Vagina (tissue), 2 donors: ENCODE data around the gene PRKACG. TPM values are rescaled to one million over a fixed set of nuclear protein-coding genes. Genes with fewer than 3 reads are reported as not detected.
A peak's percentile ranks its signal among the peaks of the same experiment; 100 is the strongest.

ENCODE experiments used
- DNase-seq, 2 donors: peaks; one replicate each; pipeline ENCODE4 v3.0.0-alpha.2; 2017; ENCODE audit errors: extremely low spot score in 2 of 2
- H3K27ac ChIP-seq: fragments of 200-600 bp; sonication (generic); one replicate; pipeline ENCODE4 v1.5.1; 2019
- H3K27me3 ChIP-seq: fragments of 200-600 bp; sonication (generic); one replicate; pipeline ENCODE4 v1.5.1; 2019
- H3K36me3 ChIP-seq, 2 donors: fragments of 200-600 bp; sonication (generic); one replicate each; pipeline ENCODE4 v1.5.1; 2017 to 2019
- H3K4me1 ChIP-seq: fragments of 200-600 bp; sonication (generic); one replicate; pipeline ENCODE4 v1.5.1; 2019
- H3K4me3 ChIP-seq, 2 donors: fragments of 200-600 bp; sonication (generic); 1 replicate in 1 of 2; 2 replicates in 1 of 2; pipeline ENCODE4 v1.5.1; 2016 to 2019
- H3K9me3 ChIP-seq: fragments of 200-600 bp; sonication (generic); one replicate; pipeline ENCODE4 v1.5.1; 2019
- POLR2A ChIP-seq, 2 donors: fragments of 450-650 bp; IDR thresholded peaks; one replicate each; pipeline ENCODE4 v1.6.1; 2017; ENCODE audit warnings: antibody characterized with exemption in 2 of 2, mild to moderate bottlenecking in 2 of 2, moderate library complexity in 2 of 2
- POLR2AphosphoS5 ChIP-seq, 2 donors: sonication (generic); formaldehyde crosslinking; IDR thresholded peaks; one replicate each; pipeline ENCODE4 v1.9.0; 2017; ENCODE audit warnings: antibody characterized with exemption in 2 of 2, mild to moderate bottlenecking in 2 of 2, low read depth in 1 of 2; ENCODE audit not compliant: insufficient read depth in 1 of 2
- intact Hi-C: fragments of 100-400 bp; cut with DNase I; formaldehyde crosslinking; loops from one replicate; pipeline ENCODE4 v1.15.1; 2023
- total RNA-seq: library from RNA; depleted of rRNA; stranded (reverse); fragments of >200 nt; gene quantifications from one replicate; pipeline ENCODE4 v1.2.3, GENCODE V29; 2016
- TF ChIP-seq, protein P1 (sequence below), 3 experiments: fragments of 450-650 bp in 2 of 3; fragments of 200-600 bp in 1 of 3; sonication (generic) in 1 of 3; IDR thresholded peaks; one replicate each; pipeline ENCODE4 v1.5.1; 2017 to 2019; ENCODE audit warnings: antibody characterized with exemption in 3 of 3, mild to moderate bottlenecking in 2 of 3, moderate library complexity in 2 of 3

The PRKACG gene
- total RNA-seq, 1 donor from 2014 or later = not detected

- Histone ChIP-seq H3K27ac (no peak overlapping the region), H3K9me3 (no peaks in the 10 kb centered on the region), H3K4me3 (no peak overlapping the region), H3K4me1 (no peaks in the 10 kb centered on the region), H3K27me3 (no peaks in the 10 kb centered on the region), H3K36me3 (no peaks in the 10 kb centered on the region)
- DNase-seq = no peak
- intact Hi-C loops = loop anchor here (10.0 kb wide), 1 partner anchor 415 kb away; no protein-coding TSS in a partner anchor
- TF ChIP-seq, protein P1, sequence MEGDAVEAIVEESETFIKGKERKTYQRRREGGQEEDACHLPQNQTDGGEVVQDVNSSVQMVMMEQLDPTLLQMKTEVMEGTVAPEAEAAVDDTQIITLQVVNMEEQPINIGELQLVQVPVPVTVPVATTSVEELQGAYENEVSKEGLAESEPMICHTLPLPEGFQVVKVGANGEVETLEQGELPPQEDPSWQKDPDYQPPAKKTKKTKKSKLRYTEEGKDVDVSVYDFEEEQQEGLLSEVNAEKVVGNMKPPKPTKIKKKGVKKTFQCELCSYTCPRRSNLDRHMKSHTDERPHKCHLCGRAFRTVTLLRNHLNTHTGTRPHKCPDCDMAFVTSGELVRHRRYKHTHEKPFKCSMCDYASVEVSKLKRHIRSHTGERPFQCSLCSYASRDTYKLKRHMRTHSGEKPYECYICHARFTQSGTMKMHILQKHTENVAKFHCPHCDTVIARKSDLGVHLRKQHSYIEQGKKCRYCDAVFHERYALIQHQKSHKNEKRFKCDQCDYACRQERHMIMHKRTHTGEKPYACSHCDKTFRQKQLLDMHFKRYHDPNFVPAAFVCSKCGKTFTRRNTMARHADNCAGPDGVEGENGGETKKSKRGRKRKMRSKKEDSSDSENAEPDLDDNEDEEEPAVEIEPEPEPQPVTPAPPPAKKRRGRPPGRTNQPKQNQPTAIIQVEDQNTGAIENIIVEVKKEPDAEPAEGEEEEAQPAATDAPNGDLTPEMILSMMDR (IDR thresholded peaks at IDR 0.05) = peak; percentile 42 to 55 (median 54)
- TF ChIP-seq POLR2AphosphoS5 (IDR thresholded peaks at IDR 0.05; ENCODE audit: insufficient read depth in 1 of 2, low read depth in 1 of 2) (no peak), POLR2A (IDR thresholded peaks at IDR 0.05) (no peak)
Measured at GRCh38 chr9:68999393-69000105, 14.4 kb downstream of the PRKACG start.

DNA sequence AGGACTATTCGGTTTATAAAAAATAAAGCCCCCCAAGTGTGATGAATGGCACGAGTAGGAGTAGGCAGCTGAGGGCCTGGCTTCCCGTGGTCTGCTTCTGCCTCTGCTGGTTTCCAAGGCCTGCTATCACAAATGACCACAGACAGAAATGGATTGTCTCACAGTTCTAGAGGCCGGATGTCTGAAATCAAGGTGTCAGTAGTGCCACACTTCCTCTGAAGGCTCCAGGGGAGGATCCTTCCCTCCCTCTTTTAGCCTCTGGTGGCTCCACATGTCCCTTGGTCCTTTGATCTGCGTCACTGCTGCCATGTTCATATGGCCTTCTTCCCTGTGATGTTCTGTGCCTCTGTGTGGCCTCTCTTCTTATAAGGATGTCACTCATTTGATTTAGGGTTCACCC lies 15.1 kb downstream of the PRKACG start:
- no peak for DNase-seq
- Histone ChIP-seq H3K27ac (no peak overlapping the region), H3K4me1 (no peaks in the 10 kb centered on the region), H3K36me3 (no peaks in the 10 kb centered on the region), H3K27me3 (no peaks in the 10 kb centered on the region), H3K9me3 (no peaks in the 10 kb centered on the region), H3K4me3 (no peak overlapping the region)
- no peak for TF ChIP-seq POLR2AphosphoS5 (IDR thresholded peaks at IDR 0.05; ENCODE audit: insufficient read depth in 1 of 2, low read depth in 1 of 2)
- no peak for TF ChIP-seq POLR2A (IDR thresholded peaks at IDR 0.05)
- TF ChIP-seq, protein P1 (IDR thresholded peaks at IDR 0.05) = no peak
- intact Hi-C loops = loop anchor here (10.0 kb wide), 1 partner anchor 414 kb away; no protein-coding TSS in a partner anchor

DNA sequence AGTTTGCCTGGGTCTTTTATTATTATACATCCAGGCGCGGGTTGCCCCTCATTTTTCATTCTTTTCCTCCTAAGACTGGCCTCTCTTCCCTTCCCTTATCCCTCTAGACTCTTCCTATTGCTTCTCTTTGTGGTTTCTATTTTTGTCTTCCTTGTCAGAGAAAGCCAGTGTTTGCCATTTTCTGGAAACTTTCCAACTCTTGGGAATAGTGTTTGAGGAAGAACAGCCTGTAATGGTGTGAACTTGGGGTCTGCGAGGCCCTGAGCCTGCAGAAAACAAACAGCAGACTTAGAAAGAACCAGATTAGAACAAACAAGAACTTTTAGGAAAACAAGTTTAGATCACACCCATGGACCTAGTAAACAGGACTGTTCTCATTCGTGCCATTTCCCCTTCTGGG lies 15.5 kb downstream of the PRKACG start:
- Histone ChIP-seq H3K4me1 (no peaks in the 10 kb centered on the region), H3K27ac (no peak overlapping the region), H3K4me3 (no peak overlapping the region), H3K27me3 (no peaks in the 10 kb centered on the region), H3K36me3 (no peaks in the 10 kb centered on the region), H3K9me3 (no peaks in the 10 kb centered on the region)
- DNase-seq = no peak
- TF ChIP-seq, protein P1 (IDR thresholded peaks at IDR 0.05) = no peak
- TF ChIP-seq POLR2A (IDR thresholded peaks at IDR 0.05) (no peak), POLR2AphosphoS5 (IDR thresholded peaks at IDR 0.05; ENCODE audit: insufficient read depth in 1 of 2, low read depth in 1 of 2) (no peak)
- intact Hi-C loops = loop anchor here (10.0 kb wide), 1 partner anchor 414 kb away; no protein-coding TSS in a partner anchor

GRCh38 chr9:68997666-68998065 lies 16.2 kb downstream of the PRKACG start:
- TF ChIP-seq, protein P1 (IDR thresholded peaks at IDR 0.05) = no peak
- TF ChIP-seq POLR2A (IDR thresholded peaks at IDR 0.05) (no peak), POLR2AphosphoS5 (IDR thresholded peaks at IDR 0.05; ENCODE audit: insufficient read depth in 1 of 2, low read depth in 1 of 2) (no peak)
- H3K36me3 ChIP-seq = no peaks in the 10 kb centered on the region
- H3K9me3 ChIP-seq = no peaks in the 10 kb centered on the region
- intact Hi-C loops = loop anchor here (10.0 kb wide), 1 partner anchor 413 kb away; no protein-coding TSS in a partner anchor
- no peak overlapping the region for H3K27ac ChIP-seq
- no peaks in the 10 kb centered on the region for H3K4me1 ChIP-seq
- DNase-seq = no peak
- H3K27me3 ChIP-seq = no peaks in the 10 kb centered on the region
- no peak overlapping the region for H3K4me3 ChIP-seq

DNA sequence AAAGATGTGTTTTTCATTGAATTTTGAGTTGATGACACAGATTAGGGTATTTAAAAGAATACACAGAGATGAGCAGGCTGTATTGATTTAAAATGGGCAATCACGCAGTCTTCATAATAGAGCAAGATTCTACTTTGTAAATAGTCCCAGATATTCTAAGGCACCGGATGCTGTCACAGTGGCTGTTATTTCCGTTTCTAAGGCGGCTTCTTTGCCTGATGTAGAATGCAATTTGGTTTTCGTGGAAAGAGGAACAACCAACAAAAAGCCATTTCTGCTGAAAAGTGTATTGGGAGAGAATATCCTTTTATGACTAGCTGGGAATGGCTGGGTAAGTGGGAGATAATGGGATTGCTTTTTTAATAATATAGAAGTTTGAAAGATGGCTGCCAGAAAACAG lies 17.5 kb downstream of the PRKACG start:
- intact Hi-C loops = loop anchor here (10.0 kb wide), 1 partner anchor 412 kb away; no protein-coding TSS in a partner anchor
- Histone ChIP-seq H3K9me3 (no peaks in the 10 kb centered on the region), H3K36me3 (no peaks in the 10 kb centered on the region), H3K4me3 (no peak overlapping the region), H3K27ac (no peak overlapping the region), H3K27me3 (no peaks in the 10 kb centered on the region), H3K4me1 (no peaks in the 10 kb centered on the region)
- TF ChIP-seq, protein P1 (IDR thresholded peaks at IDR 0.05) = no peak
- no peak for TF ChIP-seq POLR2A (IDR thresholded peaks at IDR 0.05)
- TF ChIP-seq POLR2AphosphoS5 (IDR thresholded peaks at IDR 0.05; ENCODE audit: insufficient read depth in 1 of 2, low read depth in 1 of 2) = no peak
- no peak for DNase-seq
